HepG2 (cell line): ENCODE results near the gene SND1.

Experiments used
- CTCF ChIP-seq: sonication (generic); formaldehyde crosslinking; IDR thresholded peaks from 2 replicates; pipeline ENCODE4 v1.5.0; 2020; ENCODE audit warnings: mild to moderate bottlenecking, missing genetic modification reagents, moderate library complexity
- EZH2 ChIP-seq: conservative IDR thresholded peaks from 2 replicates; pipeline ENCODE4 v1.6.1; 2012; ENCODE audit warnings: mild to moderate bottlenecking, low read depth, low read length, moderate library complexity
- NR2C2 ChIP-seq: sonication (generic); formaldehyde crosslinking; IDR thresholded peaks from 2 replicates; pipeline ENCODE4 v1.4.0; 2020; ENCODE audit warnings: missing genetic modification reagents, mild to moderate bottlenecking, moderate library complexity, borderline replicate concordance
- POLR2AphosphoS5 ChIP-seq: IDR thresholded peaks from 2 replicates; pipeline ENCODE4 v1.6.1; 2012; ENCODE audit warnings: low read depth, low read length
- PRDM10 ChIP-seq: sonication (generic); formaldehyde crosslinking; IDR thresholded peaks from 2 replicates; pipeline ENCODE4 v1.4.0; 2020; ENCODE audit warnings: low read depth, missing genetic modification reagents
- SETDB1 ChIP-seq: sonication (generic); formaldehyde crosslinking; IDR thresholded peaks from 2 replicates; pipeline ENCODE4 v1.5.1; 2020; ENCODE audit warnings: missing genetic modification reagents, mild to moderate bottlenecking, borderline replicate concordance

DNA sequence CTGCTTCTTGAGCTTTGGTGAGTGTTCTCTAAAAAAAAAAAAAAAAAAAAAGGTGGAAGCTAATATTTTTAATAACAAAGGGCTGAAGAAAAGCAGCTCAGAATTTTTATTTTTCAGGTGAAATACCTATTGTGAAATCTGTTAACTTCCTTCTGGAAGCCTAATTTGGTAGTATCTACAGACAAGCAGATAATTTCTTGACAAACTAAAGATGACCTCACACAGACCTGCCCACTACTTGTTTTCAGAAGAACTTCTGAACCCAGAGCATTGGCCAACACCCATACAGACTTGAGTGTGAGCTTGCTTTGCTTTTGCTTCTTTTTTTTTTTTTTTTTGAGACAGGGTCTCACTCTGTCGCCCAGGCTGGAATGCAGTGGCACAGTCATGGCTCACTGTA is 348.1 kb downstream of the SND1 start:
- TF ChIP-seq POLR2AphosphoS5 (no peak), CTCF (no peak), NR2C2 (no peak), EZH2 (no peak), PRDM10 (CRISPR knock-in tag) (no peak), SETDB1 (CRISPR knock-in tag) (no peak)
